Measurements from ENCODE around the gene LMO1.

- TF ChIP-seq TAF1 (IDR thresholded peaks at IDR 0.05; ENCODE audit: borderline replicate concordance, insufficient read depth, low read length) (no peak), REST (IDR thresholded peaks at IDR 0.05; ENCODE audit: insufficient read depth in 1 of 2, low read depth in 2 of 2, low read length in 2 of 2) (0 out of 4 replicates have a peak, but pooled peaks of 1 of the 2 experiments have one; percentile 41), POLR2AphosphoS5 (IDR thresholded peaks at IDR 0.05; ENCODE audit: low read depth, low read length) (no peak), FOXP2 (optimal IDR thresholded peaks at IDR 0.05; ENCODE audit: borderline replicate concordance, extremely low read depth, extremely low read length, insufficient read depth) (no peak)
Observed at GRCh38 chr11:8247312-8247711, 16.4 kb downstream of the LMO1 start.
